NCI-H345 treated with DMSO at 0.1 percent for 48 hours (cell line): ENCODE results near the gene ZFP3.
"Not testable (repeated sequence)": the region's sequence is repeated elsewhere in the genome, so short reads cannot be mapped to it uniquely, and the experiment has no call there.

Source experiments
- DNase-seq: peaks from one replicate; lab custom pipeline; 2025; ENCODE audit not compliant: unreplicated experiment; lab: John Stamatoyannopoulos, UW

ZFP3 gene

DNA sequence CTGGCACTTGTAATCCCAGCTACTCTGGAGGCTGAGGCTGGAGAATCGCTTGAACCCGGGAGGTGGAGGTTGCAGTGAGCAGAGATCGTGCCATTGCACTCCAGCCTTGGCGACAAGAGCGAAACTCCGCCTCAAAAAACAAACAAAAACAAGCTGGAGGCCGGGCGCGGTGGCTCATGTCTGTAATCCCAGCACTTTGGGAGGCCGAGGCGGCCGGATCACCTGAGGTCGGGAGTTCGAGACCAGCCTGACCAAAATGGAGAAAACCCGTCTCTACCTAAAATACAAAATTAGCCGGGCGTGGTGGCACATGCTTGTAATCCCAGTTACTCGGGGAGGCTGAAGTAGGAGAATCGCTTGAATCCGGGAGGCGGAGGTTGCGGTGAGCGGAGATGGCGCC lies 992 bp upstream of the ZFP3 start:
- not testable (repeated sequence) for DNase-seq

DNA sequence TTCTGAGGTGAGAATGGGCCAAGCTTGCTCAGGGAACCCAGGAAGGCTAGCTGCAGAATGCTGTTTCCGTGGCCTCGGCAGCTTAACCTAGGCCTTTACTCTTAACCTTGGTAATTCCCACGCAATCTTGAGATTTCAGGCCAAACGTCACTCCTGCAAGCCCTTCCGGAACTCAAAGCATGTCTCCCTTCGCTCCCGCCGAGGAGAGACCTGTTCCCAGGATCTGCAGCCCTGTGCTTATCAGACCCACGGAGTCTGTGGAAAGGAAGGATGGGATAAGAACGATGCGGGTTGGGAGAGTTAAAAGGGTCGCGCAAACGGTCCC lies 524 bp upstream of the ZFP3 start:
- no peak for DNase-seq

DNA sequence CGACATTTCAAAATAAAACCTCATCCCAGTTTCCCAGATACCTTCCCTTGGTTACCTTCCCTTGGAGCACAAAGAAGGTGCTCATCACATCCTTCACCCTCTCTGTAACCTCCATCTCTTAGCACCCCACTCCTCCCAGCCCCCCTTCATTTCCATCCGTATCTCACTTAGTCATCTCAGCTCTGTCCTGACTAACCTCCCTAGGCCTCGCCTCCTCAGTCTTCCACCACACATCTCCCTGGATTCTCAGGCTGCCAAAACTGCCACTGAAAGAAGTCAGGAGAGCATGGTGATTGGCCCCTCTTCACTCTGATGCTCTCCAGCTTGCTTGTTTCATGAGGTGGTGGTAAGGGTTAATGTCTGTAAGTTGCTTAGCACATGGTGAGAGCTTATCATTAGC lies 2.3 kb downstream of the ZFP3 start:
- DNase-seq: no peak

DNA sequence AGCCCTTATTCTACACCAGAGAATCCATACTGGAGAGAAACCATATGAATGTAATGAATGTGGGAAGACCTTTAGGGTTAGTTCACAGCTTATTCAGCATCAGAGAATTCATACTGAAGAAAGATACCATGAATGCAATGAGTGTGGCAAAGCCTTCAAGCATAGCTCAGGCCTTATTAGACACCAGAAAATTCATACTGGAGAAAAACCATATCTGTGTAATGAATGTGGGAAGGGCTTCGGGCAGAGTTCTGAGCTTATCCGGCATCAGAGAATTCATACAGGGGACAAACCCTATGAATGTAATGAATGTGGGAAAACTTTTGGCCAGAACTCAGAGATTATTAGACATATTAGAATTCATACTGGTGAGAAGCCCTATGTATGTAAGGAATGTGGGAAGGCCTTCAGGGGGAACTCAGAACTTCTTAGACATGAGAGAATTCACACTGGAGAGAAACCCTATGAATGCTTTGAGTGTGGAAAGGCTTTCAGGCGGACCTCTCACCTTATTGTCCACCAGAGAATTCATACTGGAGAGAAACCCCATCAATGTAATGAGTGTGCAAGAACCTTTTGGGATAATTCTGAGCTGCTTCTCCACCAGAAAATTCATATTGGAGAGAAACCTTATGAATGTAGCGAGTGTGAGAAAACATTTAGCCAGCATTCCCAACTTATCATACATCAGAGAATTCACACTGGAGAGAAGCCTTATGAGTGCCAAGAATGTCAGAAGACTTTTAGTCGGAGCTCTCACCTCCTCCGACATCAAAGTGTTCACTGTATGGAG lies 14.1 kb downstream of the ZFP3 start:
- no peak for DNase-seq

DNA sequence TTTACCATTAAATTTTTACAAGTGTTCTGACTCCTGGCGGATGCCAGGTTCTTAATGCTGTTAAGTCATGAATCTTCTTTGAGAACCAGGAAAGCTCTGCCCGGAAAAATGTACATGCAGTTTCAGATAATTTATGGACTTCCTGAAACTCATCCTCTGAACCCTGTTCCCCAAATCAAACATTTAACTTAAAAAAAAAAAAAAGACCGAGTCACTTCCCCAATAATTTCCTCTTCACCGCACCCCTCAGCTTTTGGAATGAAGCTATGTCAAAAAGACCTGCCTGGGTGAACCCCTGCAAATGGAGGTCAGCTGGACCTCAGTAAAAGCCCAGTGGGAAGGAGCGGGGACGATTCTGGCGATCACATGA lies 18.4 kb downstream of the ZFP3 start:
- DNase-seq: no peak

DNA sequence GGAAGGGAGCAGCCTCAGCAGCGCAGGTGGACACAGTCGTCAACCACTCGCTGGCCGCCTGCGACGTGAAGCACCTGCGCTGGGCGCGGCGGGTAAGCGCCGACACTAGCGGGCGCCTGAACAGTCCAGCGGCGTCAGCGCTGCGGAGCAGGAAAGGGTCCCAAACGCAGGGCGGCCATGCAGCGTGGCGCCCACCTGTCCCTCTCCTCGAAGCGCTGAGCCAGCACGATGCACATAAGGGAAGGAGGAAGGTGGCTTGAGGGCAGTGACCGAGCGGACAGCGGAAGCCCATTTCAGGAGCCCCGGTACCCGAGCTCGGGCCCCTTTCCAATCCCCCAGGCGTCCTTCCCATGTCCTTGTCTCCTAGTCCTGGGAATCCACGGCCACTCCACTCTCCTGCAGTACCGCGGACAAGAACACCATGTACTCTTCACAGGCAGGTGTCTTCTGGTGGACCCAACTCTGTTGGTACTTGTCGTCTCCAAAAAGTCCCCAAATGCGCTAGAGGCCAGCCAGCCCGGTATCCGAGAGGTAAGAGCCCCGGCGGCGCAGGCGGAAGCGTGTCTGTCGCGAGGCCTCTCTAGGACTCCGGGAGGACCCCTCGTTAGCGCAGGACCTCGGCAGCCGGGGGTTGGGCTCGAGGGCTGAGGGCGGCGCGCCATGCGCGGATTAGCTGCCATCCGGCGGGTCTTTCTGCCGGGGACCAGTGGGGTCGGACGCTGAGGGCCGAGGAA lies 19.0 kb downstream of the ZFP3 start:
- DNase-seq: no peak

DNA sequence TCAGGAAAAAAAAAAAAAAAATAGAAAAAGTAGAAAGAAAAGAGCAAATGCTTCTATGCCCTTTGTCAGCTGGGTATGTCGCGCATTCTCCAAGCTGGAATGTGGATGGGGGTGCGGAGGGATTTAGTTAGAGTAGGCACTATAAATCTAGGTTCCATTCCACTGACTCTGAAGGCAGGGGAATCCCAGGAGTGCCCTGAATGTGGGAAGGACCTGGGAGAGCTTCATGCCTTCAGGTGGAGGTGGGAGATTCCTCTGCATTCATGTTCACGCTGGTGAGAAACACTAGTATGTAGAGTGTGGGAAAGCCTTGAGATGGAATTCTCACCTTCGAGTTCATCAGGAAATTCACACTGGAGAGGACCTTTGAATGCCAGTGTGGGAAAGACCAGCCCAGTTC lies 21.0 kb downstream of the ZFP3 start:
- no peak for DNase-seq

DNA sequence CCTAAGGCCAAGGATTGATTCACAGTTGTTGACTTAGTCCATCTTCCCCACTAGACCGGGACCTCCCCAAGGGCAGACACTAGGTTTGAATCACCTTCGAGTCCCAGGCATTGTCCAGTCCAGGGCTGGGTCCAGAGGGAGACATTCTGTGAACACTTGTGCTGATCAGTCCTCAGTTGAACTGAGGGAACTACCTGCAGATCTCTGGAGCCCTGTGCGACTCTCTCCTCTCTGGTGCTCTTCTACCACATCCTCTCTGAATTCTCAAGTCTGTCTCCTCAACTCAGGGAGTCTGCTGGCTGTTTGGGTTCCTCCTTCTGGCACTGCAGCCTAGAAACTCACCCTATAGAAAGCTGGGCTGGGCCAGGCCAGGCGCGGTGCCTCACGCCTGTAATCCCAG lies 22.6 kb downstream of the ZFP3 start:
- DNase-seq: no peak

DNA sequence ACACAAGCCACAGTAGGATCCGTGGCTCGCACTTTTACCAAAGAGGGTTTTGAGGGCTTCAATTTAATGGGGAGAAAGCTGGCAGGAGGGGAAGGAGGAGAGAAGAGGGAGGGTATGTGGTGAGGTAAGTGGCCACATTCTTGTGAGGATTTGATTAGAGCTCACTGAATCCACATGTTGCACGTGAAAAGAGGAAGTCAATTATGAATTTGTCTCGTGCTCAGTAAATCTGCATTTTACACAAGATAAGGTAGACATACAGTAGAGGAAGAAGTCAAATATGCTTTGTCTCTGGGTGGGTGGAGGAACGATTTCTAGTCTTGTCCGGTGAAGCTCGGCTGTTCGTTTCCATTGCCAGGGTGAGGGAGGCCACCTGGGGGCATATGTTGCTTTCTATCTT lies 32.5 kb downstream of the ZFP3 start:
- no peak for DNase-seq

DNA sequence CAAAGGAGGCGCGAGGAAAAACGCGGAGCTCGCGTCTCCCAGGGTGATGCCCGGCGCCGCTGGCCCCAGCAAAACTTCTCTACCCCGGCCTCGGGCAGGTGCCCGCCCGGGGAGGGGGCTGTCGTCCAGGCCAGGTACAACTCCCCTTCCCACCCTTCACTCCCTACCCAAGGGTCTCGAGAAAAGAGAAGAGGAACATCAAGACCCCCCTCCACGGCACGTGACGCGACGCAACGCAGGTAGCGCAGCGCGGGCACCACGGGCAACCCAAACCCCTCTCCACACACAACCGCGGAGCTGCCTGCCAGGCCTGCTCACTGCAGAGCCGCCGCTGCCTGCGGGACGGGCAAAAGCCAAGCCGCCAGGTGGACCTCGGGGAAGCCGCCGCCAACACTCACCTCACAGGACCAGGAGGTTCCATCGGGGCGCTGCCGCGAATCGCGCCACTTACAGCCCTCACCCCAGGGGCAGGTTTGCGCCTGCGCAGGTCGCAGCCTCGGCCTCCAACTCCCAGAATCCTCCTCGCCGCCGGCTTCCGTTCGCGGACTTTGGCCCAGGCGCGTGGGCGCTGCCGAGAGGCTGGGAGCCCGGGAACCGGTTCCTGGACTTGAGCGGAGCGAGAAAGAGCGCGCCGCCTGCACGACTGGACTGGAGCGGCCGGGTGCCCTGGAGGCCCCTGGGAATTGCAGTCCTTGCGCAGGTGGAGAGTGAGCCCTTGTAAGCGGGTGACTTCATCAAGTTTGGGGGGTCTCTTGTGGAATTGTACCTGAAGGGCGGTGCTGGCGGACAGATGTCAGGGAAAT lies 33.3 kb downstream of the ZFP3 start, which contains the start of gene ZNF232:
Gene ZNF232, minus strand, starts transcription at position 477 of the 803 bp plus-strand sequence. Its CDS starts 56 bp downstream, at position 421.
- DNase-seq: peak; percentile 80

DNA sequence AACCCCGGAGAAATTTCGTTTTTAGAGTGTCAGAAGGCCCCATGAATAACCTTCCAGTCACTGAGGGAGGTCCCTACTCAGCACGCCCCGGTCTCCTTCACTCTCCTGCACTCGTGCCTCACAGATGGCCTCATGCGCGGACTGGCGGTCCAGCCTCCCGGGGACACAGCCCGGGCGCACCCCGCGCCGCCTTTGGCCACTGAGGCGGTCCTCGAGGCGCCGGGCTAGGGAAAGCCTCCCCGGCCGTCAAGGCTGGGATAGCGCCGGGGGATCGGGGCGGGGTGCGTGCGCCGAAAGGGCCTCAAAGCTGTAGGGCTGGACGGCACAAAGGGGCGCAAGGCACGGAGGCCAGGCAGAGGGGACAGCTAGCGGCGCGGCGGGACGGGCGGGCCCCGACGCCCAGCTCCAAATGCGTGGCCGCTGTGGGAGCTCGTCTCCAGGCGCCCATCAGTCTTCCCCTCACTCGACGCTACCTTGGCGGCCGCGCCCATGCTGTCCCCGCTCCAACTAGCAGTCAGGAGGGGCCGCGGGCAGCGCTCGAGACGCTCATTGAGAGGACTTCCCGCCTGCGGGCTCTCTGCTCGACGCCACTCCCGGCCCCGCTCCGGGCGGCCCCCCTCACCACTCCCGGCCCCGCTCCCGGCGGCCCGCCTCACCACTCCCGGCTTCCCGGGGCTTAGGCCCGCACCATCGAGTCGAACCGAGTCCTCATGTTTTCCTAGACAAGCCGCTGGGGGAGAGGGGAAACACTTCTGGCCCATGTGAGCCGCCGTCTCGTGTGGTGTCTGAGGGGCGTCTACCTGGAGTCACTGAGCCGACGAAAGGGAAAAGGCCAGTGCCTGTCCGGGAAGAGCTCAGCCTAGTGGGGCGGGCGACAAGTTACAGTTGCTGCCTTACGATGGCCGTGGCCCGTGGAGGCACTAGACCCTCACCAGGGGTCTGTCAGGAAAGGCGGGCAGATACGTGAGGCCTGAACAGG lies 37.7 kb downstream of the ZFP3 start, which contains the start of gene USP6:
Gene USP6, plus strand, starts transcription at position 360 of the 979 bp plus-strand sequence. CDS start 14,336 bp downstream, outside the sequence.
- DNase-seq: no peak

DNA sequence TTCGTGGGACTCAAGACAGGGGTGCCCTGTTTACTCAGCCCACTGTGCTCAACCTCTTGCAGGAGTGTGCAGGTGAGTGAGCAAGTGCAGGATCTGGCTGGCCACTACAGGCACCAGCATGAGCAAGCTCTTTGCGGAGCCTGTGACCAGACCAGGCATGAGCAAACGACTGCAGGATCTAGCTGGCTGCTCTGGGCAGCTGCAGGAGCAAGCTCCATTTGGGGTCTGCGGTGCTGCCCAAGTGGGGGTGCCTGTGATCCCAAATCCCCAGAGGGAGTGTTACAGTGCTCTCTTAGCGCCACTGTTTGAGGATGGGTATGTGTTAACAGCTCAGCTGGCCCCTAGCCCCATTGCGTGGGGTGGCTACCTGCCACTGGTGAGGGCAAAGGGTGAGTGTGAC lies 40.0 kb downstream of the ZFP3 start:
- DNase-seq: no peak

DNA sequence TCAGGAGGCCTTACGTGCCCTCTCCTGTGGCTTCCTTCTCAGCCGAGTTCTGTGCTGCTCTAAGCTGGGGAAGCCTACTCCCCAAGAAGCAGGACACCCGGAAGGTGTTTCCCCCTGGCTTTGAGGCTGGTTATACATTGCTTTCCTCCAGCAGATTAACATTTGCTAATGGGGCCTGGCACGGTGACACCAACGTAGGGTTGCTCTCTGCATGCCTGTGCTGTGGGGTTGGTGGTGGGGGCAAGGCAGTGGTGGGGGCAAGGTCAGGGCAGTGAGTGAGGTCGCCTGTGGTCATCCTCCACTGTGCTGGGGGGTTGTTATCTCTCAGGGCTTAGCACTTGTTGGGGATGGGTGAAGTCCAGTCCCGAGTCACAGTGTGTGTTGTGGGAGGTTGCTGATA lies 41.8 kb downstream of the ZFP3 start:
- DNase-seq: no peak

DNA sequence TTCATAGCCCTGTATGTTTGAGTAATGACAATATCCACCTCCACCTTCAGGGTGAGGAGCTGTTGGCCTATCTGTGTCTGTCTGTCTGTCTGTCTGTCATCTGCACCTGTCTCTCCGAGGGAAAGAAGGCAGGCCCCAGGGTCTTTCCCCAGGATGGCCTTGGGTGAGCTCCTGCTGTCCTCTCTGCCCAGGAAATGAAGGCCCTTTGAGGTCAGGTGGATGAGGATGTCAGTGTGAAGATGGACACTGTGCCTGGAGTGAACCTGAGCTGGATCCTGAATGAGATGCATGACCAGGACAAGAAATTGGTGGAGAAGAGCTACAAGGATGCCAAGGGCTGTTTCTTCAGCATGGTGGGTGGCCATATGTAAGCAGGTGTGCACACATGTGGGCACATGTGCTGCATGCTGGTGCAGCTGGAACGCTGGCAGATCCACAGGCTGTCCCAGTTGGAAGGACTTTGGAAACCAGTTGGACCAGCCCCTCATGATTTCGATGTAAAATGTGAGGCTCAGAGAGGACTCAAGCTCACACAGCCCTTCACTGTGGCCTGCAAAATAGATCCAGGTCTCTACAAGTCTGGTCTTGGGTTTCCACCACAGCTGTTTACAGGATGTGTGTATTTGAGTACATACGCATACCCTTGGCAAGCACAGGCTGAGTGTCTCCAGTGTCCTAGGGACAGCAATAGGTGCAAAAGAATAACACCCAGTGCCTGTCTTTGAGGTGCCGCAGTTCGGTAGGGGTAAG lies 42.3 kb downstream of the ZFP3 start:
- not testable (repeated sequence) for DNase-seq

DNA sequence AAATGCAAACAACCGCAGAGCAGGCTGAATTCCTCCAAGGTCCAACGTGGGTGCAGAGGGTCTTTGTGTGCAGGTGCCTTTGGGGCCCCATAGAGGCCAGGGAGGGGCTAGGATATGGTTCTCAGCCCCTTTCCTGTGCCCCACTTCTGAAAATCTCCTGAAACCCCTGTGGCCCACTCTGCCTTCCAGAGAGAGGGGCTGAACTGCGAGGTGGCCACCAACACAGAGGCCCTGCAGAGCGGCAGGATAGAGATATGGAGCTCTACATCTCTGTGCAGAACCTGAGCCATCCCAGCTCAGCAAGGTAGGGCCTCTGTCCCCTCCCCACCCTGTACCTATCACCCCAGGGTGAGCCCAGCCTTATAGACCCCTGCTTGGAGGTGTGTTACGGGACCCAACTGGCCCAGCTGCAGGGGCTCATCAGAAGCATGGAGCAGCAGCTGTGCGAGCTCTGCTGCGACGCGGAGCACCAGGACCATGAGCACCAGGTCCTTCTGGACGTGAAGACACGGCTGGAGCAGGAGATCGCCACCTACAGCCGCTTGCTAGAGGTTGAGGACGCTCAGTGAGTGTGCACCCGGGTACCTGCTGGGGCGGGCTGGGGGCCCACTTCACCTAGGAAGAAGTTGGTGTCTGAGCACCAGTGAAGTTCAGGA lies 43.0 kb downstream of the ZFP3 start:
- DNase-seq: no peak

DNA sequence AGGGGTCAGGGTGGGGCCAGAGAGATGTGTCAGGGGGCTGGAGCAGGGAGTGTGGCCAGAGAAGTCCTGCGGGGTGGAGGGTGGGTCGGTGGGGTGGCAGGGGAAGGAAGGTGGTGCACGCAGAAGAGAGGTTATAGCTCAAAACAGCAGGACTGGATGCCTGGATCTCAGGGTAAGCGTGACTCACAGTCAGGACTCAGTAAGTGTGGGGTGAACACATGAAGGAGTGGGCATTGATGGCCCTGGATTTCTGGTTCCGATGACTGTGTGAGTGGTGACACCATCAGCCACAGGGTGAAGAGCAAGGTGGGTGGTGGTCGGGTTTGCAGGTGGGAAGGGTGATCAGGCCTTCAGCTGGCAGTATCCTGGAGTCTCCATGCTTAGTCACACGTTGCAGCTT lies 43.8 kb downstream of the ZFP3 start:
- DNase-seq: not testable (repeated sequence)

DNA sequence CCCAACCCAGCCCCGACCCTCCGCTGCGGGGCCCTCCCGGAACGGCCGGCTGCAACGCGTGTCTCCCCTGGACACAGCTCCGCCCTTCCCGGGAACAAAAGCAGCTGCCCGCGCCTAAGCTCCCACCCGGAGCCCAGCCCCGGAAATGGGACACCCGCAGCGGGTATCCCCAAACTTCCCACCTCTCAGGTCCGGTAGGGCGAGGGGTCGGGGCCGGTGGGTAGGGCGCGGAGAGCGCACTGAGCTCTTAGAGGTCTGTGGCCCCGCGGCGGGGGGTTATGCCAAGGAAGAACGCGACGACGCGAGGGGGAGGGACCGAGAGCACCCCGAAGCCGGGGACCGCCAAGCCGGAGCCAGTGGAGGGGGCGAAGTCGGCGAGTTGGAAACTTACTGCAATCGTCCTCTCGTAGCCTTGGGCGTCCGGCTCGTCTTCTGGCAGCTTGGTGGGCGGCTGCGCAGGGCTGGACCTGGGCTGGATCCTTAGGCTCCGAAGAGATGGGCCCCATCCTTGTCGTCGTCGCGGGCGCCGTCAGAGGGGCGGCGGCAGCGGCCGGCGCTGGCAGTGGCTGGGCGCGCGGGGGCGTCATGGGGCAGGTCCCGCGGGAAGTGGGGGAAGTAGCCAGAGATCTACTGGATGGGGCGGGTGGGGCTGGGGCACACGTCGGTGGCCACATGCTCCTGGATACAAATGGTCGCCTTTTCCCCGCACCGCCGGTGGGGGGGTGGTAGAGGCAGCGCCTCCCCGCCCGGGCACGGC lies 44.5 kb downstream of the ZFP3 start:
- DNase-seq: no peak

DNA sequence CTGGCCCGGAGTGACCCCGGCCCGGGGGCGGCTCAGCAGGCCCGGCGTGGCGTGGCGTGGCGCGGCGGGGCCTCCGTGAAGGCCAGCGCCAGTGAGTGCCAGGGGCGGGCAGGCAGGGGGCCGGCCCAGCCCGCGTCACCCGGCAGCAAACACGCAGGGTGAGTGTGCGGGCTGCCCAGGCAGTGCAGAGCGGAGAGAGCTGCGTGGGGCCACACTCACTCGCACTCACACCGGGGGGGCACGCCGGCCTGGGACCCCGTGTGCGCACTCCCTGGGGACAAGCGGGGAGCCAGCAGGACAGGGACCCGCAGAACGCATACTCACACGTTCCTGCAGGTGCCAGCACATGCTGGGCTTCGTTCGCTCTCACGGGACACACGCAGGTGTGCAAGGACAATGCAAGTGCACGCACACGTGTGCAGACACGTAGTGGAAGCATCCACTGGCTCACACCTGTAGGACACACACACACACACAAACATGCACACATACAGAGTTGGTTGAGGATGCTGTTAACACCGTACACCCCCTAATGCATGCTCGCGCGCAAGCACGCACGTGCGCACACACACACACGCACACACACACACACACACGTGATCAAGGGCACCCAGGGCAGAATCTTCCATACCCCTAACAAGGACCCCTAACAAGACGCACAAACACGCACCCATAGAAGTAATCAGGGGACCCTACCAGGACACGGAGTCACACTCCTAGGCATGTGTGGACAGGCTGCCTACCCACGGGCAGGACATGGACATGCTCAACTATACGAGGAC lies 45.3 kb downstream of the ZFP3 start:
- no peak for DNase-seq
